Medulla oblongata (tissue), 1 donor: ENCODE results near the gene PCIF1.
"Not testable (repeated sequence)": the region's sequence is repeated elsewhere in the genome, so short reads cannot be mapped to it uniquely, and the experiment has no call there.

ENCODE experiments used
- DNase-seq: peaks from one replicate; pipeline ENCODE4 v3.0.0-alpha.2; 2015; ENCODE audit errors: extremely low spot score

The PCIF1 gene

DNA sequence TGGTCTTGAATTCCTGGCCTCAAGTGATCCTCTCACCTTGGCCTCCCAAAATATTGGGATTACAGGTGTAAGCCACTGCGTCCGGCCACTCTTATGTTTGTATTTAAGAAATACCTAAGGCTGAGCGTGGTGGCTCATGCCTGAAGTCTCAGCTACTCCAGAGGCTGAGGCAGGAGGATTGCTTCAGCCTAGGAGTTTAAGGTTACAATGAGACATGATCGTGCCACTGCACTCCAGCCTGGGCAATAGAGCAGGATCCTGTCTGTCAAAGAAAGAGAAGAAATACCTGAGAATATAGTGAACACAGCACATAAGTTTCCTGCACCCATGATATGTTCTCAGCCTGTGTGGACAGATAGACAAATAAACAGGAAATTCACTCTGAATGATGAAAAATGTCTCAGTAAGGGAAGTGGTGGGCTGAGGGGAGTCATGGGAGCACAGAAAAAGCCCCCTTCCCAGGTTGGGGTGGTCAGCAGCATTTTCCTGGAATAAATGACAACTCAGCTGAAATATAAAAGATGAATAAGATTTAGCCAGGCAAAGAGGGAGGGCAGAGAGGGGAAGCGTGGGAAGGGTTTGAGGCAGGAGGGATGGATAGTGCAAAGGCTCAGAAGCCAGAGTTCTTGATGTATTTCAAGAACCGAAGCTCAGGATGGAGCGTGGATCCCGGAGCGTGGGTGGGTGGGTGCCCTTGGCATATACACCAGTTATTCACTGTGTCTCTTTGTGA is 60.4 kb downstream of the PCIF1 start:
- DNase-seq, result no peak

GRCh38 chr20:45995495-45996097 is 61.1 kb downstream of the PCIF1 start:
- not testable (repeated sequence) for DNase-seq

DNA sequence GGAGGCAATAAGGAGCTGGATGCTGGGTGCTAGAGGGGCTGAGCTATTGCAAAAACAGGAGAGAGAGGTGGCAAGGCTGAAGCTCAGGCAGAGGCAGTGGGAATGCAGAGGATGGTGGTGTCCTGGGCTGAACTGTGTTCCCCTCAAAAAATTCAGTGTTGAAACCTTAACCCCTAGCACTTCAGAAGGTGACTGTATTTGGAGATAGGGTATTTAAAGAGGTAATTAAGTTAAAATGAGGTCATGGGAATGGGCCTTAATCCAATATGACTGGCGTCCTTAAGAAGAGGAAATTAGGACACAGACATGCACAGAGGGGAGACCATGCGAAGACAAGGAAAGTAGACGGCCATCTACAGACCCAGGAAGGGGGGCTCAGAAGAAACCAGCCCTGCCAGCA is 62.7 kb downstream of the PCIF1 start:
- DNase-seq, result no peak
